Adrenal gland (tissue), 5 donors: ENCODE data around the gene DCUN1D4.

ENCODE experiments used
- CTCF ChIP-seq, 6 experiments: fragments of 450-650 bp in 4 of 6; fragments of 200-600 bp in 2 of 6; sonication (generic) in 1 of 6; IDR thresholded peaks; 1 replicate in 5 of 6; 2 replicates in 1 of 6; pipeline versions ENCODE4 v1.5.1 to v1.8.0; 2016 to 2021; ENCODE audit warnings: antibody characterized with exemption in 6 of 6, mild to moderate bottlenecking in 2 of 6, moderate library complexity in 1 of 6
- POLR2A ChIP-seq, 2 donors: fragments of 450-650 bp; IDR thresholded peaks; one replicate each; pipeline ENCODE4 v1.6.1; 2017; ENCODE audit warnings: antibody characterized with exemption in 2 of 2, mild to moderate bottlenecking in 2 of 2, moderate library complexity in 1 of 2
- donor health status: DM: no; HTN: no; CAD: no.

GRCh38 chr4:51862781-51863180, 19.8 kb downstream of the DCUN1D4 start:
- TF ChIP-seq POLR2A (IDR thresholded peaks at IDR 0.05) (no peak), CTCF (IDR thresholded peaks at IDR 0.05) (no peak)
